ENCODE results near the gene ARL3. TPM values are rescaled to one million over a fixed set of nuclear protein-coding genes. Genes with fewer than 3 reads are reported as not detected.

Gene ARL3
- polyA plus RNA-seq, 3 donors = 4.9 to 12.6 (median 6.8) TPM

- WGBS, 3 donors = 38 to 52% (median 43%) methylated on average over 7 of the region's 7 CpGs
- H3K27ac ChIP-seq (ENCODE audit: low read depth, low read length) = no peak overlapping the region
Observed at GRCh38 chr10:102647443-102648268, 66.5 kb downstream of the ARL3 start.

GRCh38 chr10:102646610-102647442, 67.4 kb downstream of the ARL3 start:
- WGBS, 3 donors = 10 to 13% (median 11%) methylated on average over 18 of the region's 18 CpGs
- peak overlapping the region; percentile 97 for H3K27ac ChIP-seq (ENCODE audit: low read depth, low read length)

GRCh38 chr10:102645741-102646609, 68.2 kb downstream of the ARL3 start:
- 0 to 1% (median 0%) methylated on average over 25 to 29 of the region's 29 CpGs for WGBS, 3 donors
- peak overlapping the region; percentile 97 for H3K27ac ChIP-seq (ENCODE audit: low read depth, low read length)

- WGBS, 3 donors = 0% methylated on average over 12 of the region's 12 CpGs
- peak overlapping the region; percentile 97 for H3K27ac ChIP-seq (ENCODE audit: low read depth, low read length)
Observed at GRCh38 chr10:102645388-102645740, 68.8 kb downstream of the ARL3 start.

GRCh38 chr10:102644646-102645387, 69.4 kb downstream of the ARL3 start:
- H3K27ac ChIP-seq (ENCODE audit: low read depth, low read length) = peak overlapping the region; percentile 81
- 0 to 1% (median 0%) methylated on average over 56 to 62 of the region's 62 CpGs for WGBS, 3 donors

GRCh38 chr10:102644066-102644645, 70.0 kb downstream of the ARL3 start, which contains the start of gene TRIM8:
Gene TRIM8, plus strand, starts transcription at chr10:102644479. Its CDS starts 139 bp downstream, at chr10:102644618.
- peak within 1 kb of the TSS; percentile 87 for H3K27ac ChIP-seq (ENCODE audit: low read depth, low read length)
- WGBS, 3 donors = 0 to 2% (median 0%) methylated on average over 41 to 80 of the region's 80 CpGs

GRCh38 chr10:102643336-102644065, 70.7 kb downstream of the ARL3 start:
- peak overlapping the region; percentile 87 for H3K27ac ChIP-seq (ENCODE audit: low read depth, low read length)
- 1 to 2% (median 1%) methylated on average over 36 to 76 of the region's 76 CpGs for WGBS, 3 donors

- WGBS, 3 donors = 0 to 1% (median 0%) methylated on average over 39 to 44 of the region's 45 CpGs
- H3K27ac ChIP-seq (ENCODE audit: low read depth, low read length) = peak overlapping the region; percentile 79
Observed at GRCh38 chr10:102642736-102643335, 71.4 kb downstream of the ARL3 start.

- H3K27ac ChIP-seq (ENCODE audit: low read depth, low read length) = peak overlapping the region; percentile 83
- WGBS, 3 donors = 0 to 1% (median 1%) methylated on average over 65 to 77 of the region's 77 CpGs
Observed at GRCh38 chr10:102641880-102642735, 72.1 kb downstream of the ARL3 start.

- H3K27ac ChIP-seq (ENCODE audit: low read depth, low read length) = no peak overlapping the region
- 16 to 41% (median 22%) methylated on average over 7 of the region's 7 CpGs for WGBS, 3 donors
Observed at GRCh38 chr10:102641402-102641801, 72.8 kb downstream of the ARL3 start.

GRCh38 chr10:102639537-102639936, 74.7 kb downstream of the ARL3 start:
- H3K27ac ChIP-seq (ENCODE audit: low read depth, low read length) = no peak overlapping the region
- WGBS, 3 donors = 27 to 40% (median 34%) methylated on average over 2 of the region's 2 CpGs

GRCh38 chr10:102635377-102635776, 78.8 kb downstream of the ARL3 start:
- no peak overlapping the region for H3K27ac ChIP-seq (ENCODE audit: low read depth, low read length)

GRCh38 chr10:102634686-102635085, 79.5 kb downstream of the ARL3 start:
- WGBS, 3 donors = 68 to 76% (median 74%) methylated on average over 3 to 4 of the region's 4 CpGs
- no peak overlapping the region for H3K27ac ChIP-seq (ENCODE audit: low read depth, low read length)

More at GRCh38 chr10:102635377-102635776, 78.8 kb downstream of the ARL3 start:
- 32 to 63% (median 36%) methylated on average over 4 of the region's 4 CpGs for WGBS, 3 donors

- no peak overlapping the region for H3K27ac ChIP-seq (ENCODE audit: low read depth, low read length)
- WGBS, 3 donors = 87 to 92% (median 91%) methylated on average over 5 of the region's 5 CpGs
Observed at GRCh38 chr10:102633848-102634247, 80.3 kb downstream of the ARL3 start.

- peak overlapping the region; percentile 57 for H3K27ac ChIP-seq (ENCODE audit: low read depth, low read length)
- WGBS, 3 donors = 6 to 68% (median 11%) methylated on average over 6 of the region's 6 CpGs
Observed at GRCh38 chr10:102633287-102633686, 80.9 kb downstream of the ARL3 start.

Measured in adipose tissue (tissue), 3 donors.